Endothelial cell of umbilical vein (primary cell): ENCODE results near the gene PCDH9. TPM values are rescaled to one million over a fixed set of nuclear protein-coding genes. Genes with fewer than 3 reads are reported as not detected.

ENCODE experiments used
- BruUV-seq: library from RNA; stranded (reverse); fragments of 400-500 nt; replicated peaks from 2 replicates; lab custom pipeline; 2021; lab: Mats Ljungman, UMichigan
- CTCF ChIA-PET: fragments of 300-600, 350-600 bp; sonication (Branson Sonifier 250); formaldehyde crosslinking; loops from one replicate; lab custom pipeline; 2021; ENCODE audit warnings: antibody characterized with exemption, inconsistent platforms; lab: Charles Lee
- POLR2A ChIA-PET: fragments of 300-600, 350-600 bp; sonication (Branson Sonifier 250); formaldehyde crosslinking; loops from one replicate; lab custom pipeline; 2021; ENCODE audit warnings: antibody characterized with exemption, inconsistent platforms; lab: Charles Lee
- DNase-seq: peaks from one replicate; pipeline ENCODE4 v3.0.0-alpha.2; 2011; ENCODE audit warnings: low read depth, low spot score
- FAIRE-seq: peaks from 2 replicates; lab custom pipeline; 2011; peaks lifted over from hg19 to GRCh38; lab: Jason Lieb, UNC
- H2AFZ ChIP-seq: 2 replicates; pipeline ENCODE4 v1.6.0; 2012; ENCODE audit warnings: low read depth, low read length, control low read depth, inconsistent platforms
- H3K27ac ChIP-seq: 2 replicates; pipeline ENCODE4 v1.5.1; 2011; ENCODE audit warnings: low read depth, mild to moderate bottlenecking, control low read depth, low read length, moderate library complexity; ENCODE audit not compliant: insufficient read depth
- H3K27me3 ChIP-seq, 2 experiments: 2 replicates each; pipeline versions ENCODE4 v1.6.0 to v1.6.1; 2011; ENCODE audit warnings: low read length in 2 of 2, mixed read lengths in 1 of 2; ENCODE audit not compliant: control insufficient read depth in 2 of 2, insufficient read depth in 2 of 2
- H3K36me3 ChIP-seq, 2 experiments: 2 replicates in 1 of 2; 3 replicates in 1 of 2; pipeline ENCODE4 v1.5.1; 2011; ENCODE audit warnings: low read length in 2 of 2, mild to moderate bottlenecking in 1 of 2, moderate library complexity in 1 of 2; ENCODE audit not compliant: control insufficient read depth in 2 of 2, insufficient read depth in 2 of 2; ENCODE audit errors: extremely low read depth in 1 of 2
- H3K4me1 ChIP-seq: 3 replicates; pipeline ENCODE4 v1.5.1; 2011; ENCODE audit warnings: mild to moderate bottlenecking, low read length; ENCODE audit not compliant: control insufficient read depth, insufficient read depth; ENCODE audit errors: extremely low read depth
- H3K4me2 ChIP-seq: 2 replicates; pipeline ENCODE4 v1.6.1; 2011; ENCODE audit warnings: low read length, control low read depth, mixed read lengths; ENCODE audit not compliant: insufficient read depth
- H3K4me3 ChIP-seq, 3 experiments: fragments of 200-600 bp in 1 of 3; sonication (generic), shearing (Covaris generic) in 1 of 3; replicated peaks in 1 of 3; 2 replicates each; pipeline ENCODE4 v1.5.1; 2011 to 2016; ENCODE audit warnings: control low read depth in 3 of 3, low read length in 3 of 3, mild to moderate bottlenecking in 2 of 3, inconsistent platforms in 1 of 3, low read depth in 1 of 3, moderate library complexity in 1 of 3; ENCODE audit not compliant: insufficient read depth in 1 of 3
- H3K79me2 ChIP-seq: 2 replicates; pipeline ENCODE4 v1.6.0; 2012; ENCODE audit warnings: low read length, inconsistent platforms; ENCODE audit not compliant: control insufficient read depth, insufficient read depth
- H3K9ac ChIP-seq: replicated peaks from 2 replicates; pipeline ENCODE3; 2011; ENCODE audit warnings: low read length, control low read depth; ENCODE audit not compliant: insufficient read depth; ENCODE audit errors: extremely low read depth
- H3K9me1 ChIP-seq: replicated peaks from 3 replicates; pipeline ENCODE4 v1.6.0; 2011; ENCODE audit warnings: mild to moderate bottlenecking, low read length; ENCODE audit not compliant: control insufficient read depth, insufficient read depth; ENCODE audit errors: extremely low read depth
- H3K9me3 ChIP-seq: replicated peaks from 2 replicates; pipeline ENCODE4 v1.5.1; 2012; ENCODE audit warnings: low read length, inconsistent platforms; ENCODE audit not compliant: control insufficient read depth, insufficient read depth
- H4K20me1 ChIP-seq: replicated peaks from 2 replicates; pipeline ENCODE3; 2011; ENCODE audit warnings: mild to moderate bottlenecking, low read length; ENCODE audit not compliant: control insufficient read depth, insufficient read depth; ENCODE audit errors: extremely low read depth
- CTCF ChIP-seq, 2 donors: IDR thresholded peaks; 1 replicate in 1 of 2; 2 replicates in 1 of 2; pipeline ENCODE4 v1.5.1; 2011; ENCODE audit warnings: low read length in 2 of 2, mild to moderate bottlenecking in 2 of 2, moderate library complexity in 2 of 2, control low read depth in 1 of 2, inconsistent platforms in 1 of 2, low read depth in 1 of 2; ENCODE audit not compliant: insufficient read depth in 1 of 2; ENCODE audit errors: extremely low read depth in 1 of 2
- EZH2 ChIP-seq: IDR thresholded peaks from 2 replicates; pipeline ENCODE4 v1.6.1; 2012; ENCODE audit warnings: borderline replicate concordance, low read depth, mild to moderate bottlenecking, moderate library complexity, low read length, inconsistent platforms; ENCODE audit not compliant: severe bottlenecking
- FOS ChIP-seq: IDR thresholded peaks from 2 replicates; pipeline ENCODE4 v1.6.1; 2011; ENCODE audit warnings: mild to moderate bottlenecking, low read length, moderate library complexity, borderline replicate concordance; ENCODE audit not compliant: insufficient read depth
- GATA2 ChIP-seq: IDR thresholded peaks from 2 replicates; pipeline ENCODE4 v1.7.0; 2011; ENCODE audit warnings: low read depth, mild to moderate bottlenecking, moderate library complexity, mixed read lengths, low read length; ENCODE audit not compliant: insufficient read length, insufficient read depth
- JUN ChIP-seq: IDR thresholded peaks from 2 replicates; pipeline ENCODE4 v1.6.1; 2011; ENCODE audit warnings: borderline replicate concordance, low read depth; ENCODE audit not compliant: insufficient read length, insufficient read depth
- POLR2A ChIP-seq: IDR thresholded peaks from 2 replicates; pipeline ENCODE4 v1.6.1; 2012; ENCODE audit warnings: low read depth, mild to moderate bottlenecking, control low read depth, low read length
- POLR2AphosphoS5 ChIP-seq: IDR thresholded peaks from 2 replicates; pipeline ENCODE4 v1.6.1; 2012; ENCODE audit warnings: low read depth, mild to moderate bottlenecking, control low read depth, low read length, moderate library complexity; ENCODE audit not compliant: insufficient read depth
- dilution Hi-C: fragments of 300-500 bp; cut with MboI; formaldehyde crosslinking; loops from one replicate; pipeline ENCODE4 v1.15.0; 2019; ENCODE audit warnings: low sequenced_read_pairs; ENCODE audit not compliant: extremely low pct_ligation_motif_present
- intact Hi-C: fragments of 100-400 bp; cut with micrococcal nuclease; formaldehyde crosslinking; loops from one replicate; pipeline ENCODE4 v1.10.0; 2022
- polyA plus RNA-seq, 4 experiments: library from polyadenylated mRNA; depleted of rRNA in 3 of 4; stranded (reverse) in 3 of 4; unstranded in 1 of 4; fragments of >200 nt; gene quantifications; 2 replicates each; pipeline versions ENCODE4 v1.2.1 to v1.2.3, GENCODE V29; 2011 to 2012; ENCODE audit warnings: missing spikeins in 1 of 4
- total RNA-seq: library from RNA; stranded (reverse); gene quantifications from 2 replicates; pipeline ENCODE4 v1.2.3, GENCODE V29; 2021
- TF ChIP-seq, protein P1 (sequence below): IDR thresholded peaks from 2 replicates; pipeline ENCODE4 v1.6.1; 2011; ENCODE audit not compliant: insufficient read depth, insufficient read length

The PCDH9 gene
- total and polyA plus RNA-seq, 2 donors (not counting 3 experiments of a cell fraction or from before 2014, with no cell fraction given) = 1.1 to 5.2 TPM

DNA sequence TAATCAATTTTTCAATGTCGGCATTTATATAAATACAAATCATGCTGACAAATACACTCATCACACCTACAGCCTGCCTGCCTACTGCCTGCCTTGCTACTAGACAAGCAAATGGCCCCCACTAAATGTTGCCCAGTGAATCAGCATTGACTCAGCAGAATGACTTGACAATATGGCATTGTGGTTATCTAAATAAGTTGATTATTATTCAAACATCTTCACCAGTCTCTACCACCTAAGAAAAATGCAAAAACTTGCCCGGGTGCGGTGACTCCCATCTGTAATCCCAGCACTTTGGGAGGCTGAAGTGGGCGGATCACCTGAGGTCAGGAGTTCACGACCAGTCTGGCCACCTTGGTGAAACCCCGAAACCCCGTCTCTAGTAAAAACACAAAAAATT is 296.1 kb downstream of the PCDH9 start:
- POLR2A ChIA-PET = no interaction called here
- Histone ChIP-seq H3K9me3 (no peaks in the 10 kb centered on the region), H3K4me3 (no peak overlapping the region), H3K9me1 (no peaks in the 10 kb centered on the region), H4K20me1 (no peaks in the 10 kb centered on the region), H3K4me2 (no peak overlapping the region), H3K27me3 (no peaks in the 10 kb centered on the region), H3K9ac (no peak overlapping the region), H3K79me2 (no peaks in the 10 kb centered on the region), H3K4me1 (no peaks in the 10 kb centered on the region), H3K27ac (no peak overlapping the region), H2AFZ (no peak overlapping the region), H3K36me3 (no peaks in the 10 kb centered on the region)
- dilution Hi-C loops (no loop called here), intact Hi-C loops (no loop called here)
- no peak for TF ChIP-seq EZH2
- no peak for TF ChIP-seq JUN
- no peak for TF ChIP-seq CTCF (IDR thresholded peaks at IDR 0.05; ENCODE audit: extremely low read depth in 1 of 2, insufficient read depth in 1 of 2, low read depth in 1 of 2, low read length in 2 of 2)
- TF ChIP-seq POLR2AphosphoS5 = no peak
- no peak for TF ChIP-seq GATA2
- TF ChIP-seq FOS = peak; percentile 40
- no peak for TF ChIP-seq POLR2A
- TF ChIP-seq, protein P1, sequence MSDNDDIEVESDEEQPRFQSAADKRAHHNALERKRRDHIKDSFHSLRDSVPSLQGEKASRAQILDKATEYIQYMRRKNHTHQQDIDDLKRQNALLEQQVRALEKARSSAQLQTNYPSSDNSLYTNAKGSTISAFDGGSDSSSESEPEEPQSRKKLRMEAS = no peak
- CTCF ChIA-PET = no interaction called here
- DNase-seq = no peak
- BruUV-seq = no TSS peak
- FAIRE-seq = no peak
